WERI-Rb-1 (cell line): Measurements from ENCODE around the gene N4BP2.
"Not testable (repeated sequence)": the region's sequence is repeated elsewhere in the genome, so short reads cannot be mapped to it uniquely, and the experiment has no call there.

Experiments
- DNase-seq: peaks from one replicate; pipeline ENCODE4 v3.0.0-alpha.2; 2020
- H3K27ac ChIP-seq: fragments of 250-450 bp; sonication (Bioruptor Pico); 2 replicates; pipeline ENCODE4 v1.5.1; 2020; ENCODE audit warnings: mild to moderate bottlenecking, moderate library complexity
- H3K27me3 ChIP-seq: fragments of 250-450 bp; sonication (Bioruptor Pico); 2 replicates; pipeline ENCODE4 v1.5.1; 2021; ENCODE audit warnings: mild to moderate bottlenecking, low read depth, moderate library complexity; ENCODE audit not compliant: insufficient read depth, severe bottlenecking
- H3K36me3 ChIP-seq: fragments of 250-450 bp; sonication (Bioruptor Pico); 2 replicates; pipeline ENCODE4 v1.5.1; 2020; ENCODE audit warnings: mild to moderate bottlenecking, moderate library complexity
- H3K4me3 ChIP-seq: 2 replicates; pipeline ENCODE4 v1.5.1; 2011; ENCODE audit warnings: low read depth, mild to moderate bottlenecking, control low read depth, low read length
- H3K9me3 ChIP-seq: fragments of 250-450 bp; sonication (Bioruptor Pico); 2 replicates; pipeline ENCODE4 v1.5.1; 2021; ENCODE audit warnings: mild to moderate bottlenecking, moderate library complexity; ENCODE audit not compliant: severe bottlenecking
- CTCF ChIP-seq: IDR thresholded peaks from 2 replicates; pipeline ENCODE4 v1.5.1; 2011; ENCODE audit warnings: low read depth, mild to moderate bottlenecking, control low read depth, inconsistent platforms, low read length

The N4BP2 gene

GRCh38 chr4:40140196-40140595 lies 83.5 kb downstream of the N4BP2 start:
- no peak overlapping the region for H3K27ac ChIP-seq
- H3K36me3 ChIP-seq = peaks cover 72% of the 10 kb centered on the region
- no peak overlapping the region for H3K4me3 ChIP-seq
- H3K9me3 ChIP-seq = no peaks in the 10 kb centered on the region
- no peak for DNase-seq
- H3K27me3 ChIP-seq = no peaks in the 10 kb centered on the region
- no peak for TF ChIP-seq CTCF

GRCh38 chr4:40140597-40140996 lies 83.9 kb downstream of the N4BP2 start:
- not testable (repeated sequence) for H3K27ac ChIP-seq, H3K27me3 ChIP-seq, H3K4me3 ChIP-seq, H3K9me3 ChIP-seq, DNase-seq
- H3K36me3 ChIP-seq = peaks cover 72% of the 10 kb centered on the region

- Histone ChIP-seq H3K9me3 (peaks cover 2% of the 10 kb centered on the region), H3K36me3 (peaks cover 56% of the 10 kb centered on the region), H3K27ac (no peak overlapping the region), H3K4me3 (no peak overlapping the region), H3K27me3 (no peaks in the 10 kb centered on the region)
- TF ChIP-seq CTCF = no peak
- no peak for DNase-seq
These were observed 87.4 kb downstream of the N4BP2 start for GRCh38 chr4:40143926-40144508.

GRCh38 chr4:40144716-40145115 lies 88.1 kb downstream of the N4BP2 start:
- DNase-seq = no peak
- H3K36me3 ChIP-seq = peaks cover 62% of the 10 kb centered on the region
- no peak for TF ChIP-seq CTCF
- no peak overlapping the region for H3K4me3 ChIP-seq
- H3K27ac ChIP-seq = no peak overlapping the region
- no peaks in the 10 kb centered on the region for H3K27me3 ChIP-seq
- peaks cover 2% of the 10 kb centered on the region for H3K9me3 ChIP-seq

- H3K36me3 ChIP-seq = peaks cover 68% of the 10 kb centered on the region
- DNase-seq, H3K4me3 ChIP-seq: not testable (repeated sequence)
These were observed 90.8 kb downstream of the N4BP2 start for GRCh38 chr4:40147490-40147889.

GRCh38 chr4:40149960-40150385 lies 93.3 kb downstream of the N4BP2 start:
- Histone ChIP-seq H3K36me3 (peaks cover 58% of the 10 kb centered on the region), H3K9me3 (peaks cover 7% of the 10 kb centered on the region), H3K4me3 (no peak overlapping the region), H3K27ac (no peak overlapping the region), H3K27me3 (no peaks in the 10 kb centered on the region)
- TF ChIP-seq CTCF = peak; percentile 78
- DNase-seq = peak; percentile 73

More at GRCh38 chr4:40147490-40147889, 90.8 kb downstream of the N4BP2 start:
- H3K27ac ChIP-seq, H3K9me3 ChIP-seq, H3K27me3 ChIP-seq: not testable (repeated sequence)

GRCh38 chr4:40150932-40151331 lies 94.3 kb downstream of the N4BP2 start:
- DNase-seq = no peak
- Histone ChIP-seq H3K27me3 (no peaks in the 10 kb centered on the region), H3K9me3 (peaks cover 7% of the 10 kb centered on the region), H3K27ac (no peak overlapping the region), H3K36me3 (peaks cover 52% of the 10 kb centered on the region), H3K4me3 (no peak overlapping the region)
- no peak for TF ChIP-seq CTCF
